ENCODE data around the gene MSI2. TPM values are rescaled to one million over a fixed set of nuclear protein-coding genes. Genes with fewer than 3 reads are reported as not detected.

MSI2 gene
- total and polyA plus RNA-seq, 9 of the 15 experiments (the other 6 are each of a cell fraction or from before 2014, with no cell fraction given), result 4.6 to 61.8 (median 42.4) TPM

DNA sequence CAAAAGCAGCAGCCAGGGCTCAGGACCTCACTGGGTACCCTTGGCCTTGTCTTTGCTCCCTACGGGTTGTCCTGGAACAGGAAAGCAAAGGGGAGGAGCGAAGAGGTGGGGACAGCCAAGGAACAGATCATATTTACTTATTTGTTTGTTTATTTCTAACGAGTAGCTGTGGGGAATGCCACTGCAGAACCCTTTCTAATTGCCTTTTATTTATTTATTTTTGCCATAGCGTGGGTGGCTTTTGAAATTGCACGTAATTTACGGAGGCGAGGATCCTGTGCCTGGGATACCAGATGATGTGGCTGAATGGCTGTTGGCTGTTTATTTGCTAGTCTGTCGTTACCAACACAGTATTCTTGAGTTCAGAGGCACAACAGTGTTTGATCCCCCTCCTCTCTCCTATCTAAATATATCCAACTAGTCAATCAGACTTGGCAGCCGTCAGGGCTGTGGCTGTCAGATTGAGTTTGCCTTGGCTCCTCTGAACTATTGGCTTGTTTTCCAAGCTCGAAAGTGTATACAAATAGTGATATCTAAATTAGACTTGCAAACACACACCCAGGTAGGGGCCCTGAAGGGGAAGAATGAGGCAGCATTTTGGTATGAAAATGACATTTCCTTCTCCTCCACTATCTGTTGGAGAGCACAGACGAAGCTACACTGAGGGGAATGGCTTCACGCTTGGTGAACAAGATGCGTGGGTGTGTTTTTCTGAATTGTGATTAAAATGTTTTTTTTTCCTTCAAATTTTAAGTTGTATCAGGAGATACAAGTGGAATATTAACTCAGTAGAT, 110.4 kb downstream of the MSI2 start (continued):
- TF ChIP-seq, protein P1, sequence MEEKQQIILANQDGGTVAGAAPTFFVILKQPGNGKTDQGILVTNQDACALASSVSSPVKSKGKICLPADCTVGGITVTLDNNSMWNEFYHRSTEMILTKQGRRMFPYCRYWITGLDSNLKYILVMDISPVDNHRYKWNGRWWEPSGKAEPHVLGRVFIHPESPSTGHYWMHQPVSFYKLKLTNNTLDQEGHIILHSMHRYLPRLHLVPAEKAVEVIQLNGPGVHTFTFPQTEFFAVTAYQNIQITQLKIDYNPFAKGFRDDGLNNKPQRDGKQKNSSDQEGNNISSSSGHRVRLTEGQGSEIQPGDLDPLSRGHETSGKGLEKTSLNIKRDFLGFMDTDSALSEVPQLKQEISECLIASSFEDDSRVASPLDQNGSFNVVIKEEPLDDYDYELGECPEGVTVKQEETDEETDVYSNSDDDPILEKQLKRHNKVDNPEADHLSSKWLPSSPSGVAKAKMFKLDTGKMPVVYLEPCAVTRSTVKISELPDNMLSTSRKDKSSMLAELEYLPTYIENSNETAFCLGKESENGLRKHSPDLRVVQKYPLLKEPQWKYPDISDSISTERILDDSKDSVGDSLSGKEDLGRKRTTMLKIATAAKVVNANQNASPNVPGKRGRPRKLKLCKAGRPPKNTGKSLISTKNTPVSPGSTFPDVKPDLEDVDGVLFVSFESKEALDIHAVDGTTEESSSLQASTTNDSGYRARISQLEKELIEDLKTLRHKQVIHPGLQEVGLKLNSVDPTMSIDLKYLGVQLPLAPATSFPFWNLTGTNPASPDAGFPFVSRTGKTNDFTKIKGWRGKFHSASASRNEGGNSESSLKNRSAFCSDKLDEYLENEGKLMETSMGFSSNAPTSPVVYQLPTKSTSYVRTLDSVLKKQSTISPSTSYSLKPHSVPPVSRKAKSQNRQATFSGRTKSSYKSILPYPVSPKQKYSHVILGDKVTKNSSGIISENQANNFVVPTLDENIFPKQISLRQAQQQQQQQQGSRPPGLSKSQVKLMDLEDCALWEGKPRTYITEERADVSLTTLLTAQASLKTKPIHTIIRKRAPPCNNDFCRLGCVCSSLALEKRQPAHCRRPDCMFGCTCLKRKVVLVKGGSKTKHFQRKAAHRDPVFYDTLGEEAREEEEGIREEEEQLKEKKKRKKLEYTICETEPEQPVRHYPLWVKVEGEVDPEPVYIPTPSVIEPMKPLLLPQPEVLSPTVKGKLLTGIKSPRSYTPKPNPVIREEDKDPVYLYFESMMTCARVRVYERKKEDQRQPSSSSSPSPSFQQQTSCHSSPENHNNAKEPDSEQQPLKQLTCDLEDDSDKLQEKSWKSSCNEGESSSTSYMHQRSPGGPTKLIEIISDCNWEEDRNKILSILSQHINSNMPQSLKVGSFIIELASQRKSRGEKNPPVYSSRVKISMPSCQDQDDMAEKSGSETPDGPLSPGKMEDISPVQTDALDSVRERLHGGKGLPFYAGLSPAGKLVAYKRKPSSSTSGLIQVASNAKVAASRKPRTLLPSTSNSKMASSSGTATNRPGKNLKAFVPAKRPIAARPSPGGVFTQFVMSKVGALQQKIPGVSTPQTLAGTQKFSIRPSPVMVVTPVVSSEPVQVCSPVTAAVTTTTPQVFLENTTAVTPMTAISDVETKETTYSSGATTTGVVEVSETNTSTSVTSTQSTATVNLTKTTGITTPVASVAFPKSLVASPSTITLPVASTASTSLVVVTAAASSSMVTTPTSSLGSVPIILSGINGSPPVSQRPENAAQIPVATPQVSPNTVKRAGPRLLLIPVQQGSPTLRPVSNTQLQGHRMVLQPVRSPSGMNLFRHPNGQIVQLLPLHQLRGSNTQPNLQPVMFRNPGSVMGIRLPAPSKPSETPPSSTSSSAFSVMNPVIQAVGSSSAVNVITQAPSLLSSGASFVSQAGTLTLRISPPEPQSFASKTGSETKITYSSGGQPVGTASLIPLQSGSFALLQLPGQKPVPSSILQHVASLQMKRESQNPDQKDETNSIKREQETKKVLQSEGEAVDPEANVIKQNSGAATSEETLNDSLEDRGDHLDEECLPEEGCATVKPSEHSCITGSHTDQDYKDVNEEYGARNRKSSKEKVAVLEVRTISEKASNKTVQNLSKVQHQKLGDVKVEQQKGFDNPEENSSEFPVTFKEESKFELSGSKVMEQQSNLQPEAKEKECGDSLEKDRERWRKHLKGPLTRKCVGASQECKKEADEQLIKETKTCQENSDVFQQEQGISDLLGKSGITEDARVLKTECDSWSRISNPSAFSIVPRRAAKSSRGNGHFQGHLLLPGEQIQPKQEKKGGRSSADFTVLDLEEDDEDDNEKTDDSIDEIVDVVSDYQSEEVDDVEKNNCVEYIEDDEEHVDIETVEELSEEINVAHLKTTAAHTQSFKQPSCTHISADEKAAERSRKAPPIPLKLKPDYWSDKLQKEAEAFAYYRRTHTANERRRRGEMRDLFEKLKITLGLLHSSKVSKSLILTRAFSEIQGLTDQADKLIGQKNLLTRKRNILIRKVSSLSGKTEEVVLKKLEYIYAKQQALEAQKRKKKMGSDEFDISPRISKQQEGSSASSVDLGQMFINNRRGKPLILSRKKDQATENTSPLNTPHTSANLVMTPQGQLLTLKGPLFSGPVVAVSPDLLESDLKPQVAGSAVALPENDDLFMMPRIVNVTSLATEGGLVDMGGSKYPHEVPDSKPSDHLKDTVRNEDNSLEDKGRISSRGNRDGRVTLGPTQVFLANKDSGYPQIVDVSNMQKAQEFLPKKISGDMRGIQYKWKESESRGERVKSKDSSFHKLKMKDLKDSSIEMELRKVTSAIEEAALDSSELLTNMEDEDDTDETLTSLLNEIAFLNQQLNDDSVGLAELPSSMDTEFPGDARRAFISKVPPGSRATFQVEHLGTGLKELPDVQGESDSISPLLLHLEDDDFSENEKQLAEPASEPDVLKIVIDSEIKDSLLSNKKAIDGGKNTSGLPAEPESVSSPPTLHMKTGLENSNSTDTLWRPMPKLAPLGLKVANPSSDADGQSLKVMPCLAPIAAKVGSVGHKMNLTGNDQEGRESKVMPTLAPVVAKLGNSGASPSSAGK (IDR thresholded peaks at IDR 0.05), result no peak
- 0 out of 2 replicates have a peak, but pooled peaks have one; percentile 38 for TF ChIP-seq GATAD2B (IDR thresholded peaks at IDR 0.05; ENCODE audit: borderline replicate concordance)
- peak; percentile 37; the same call in 1 of the 2 replicates for TF ChIP-seq NFIC (IDR thresholded peaks at IDR 0.05)
- peak; percentile 57; the same call in 1 of the 2 replicates for TF ChIP-seq NCOR1 (IDR thresholded peaks at IDR 0.05)
- TF ChIP-seq NCOA1 (IDR thresholded peaks at IDR 0.05; ENCODE audit: low read depth), result peak; percentile 22; the same call in 1 of the 2 replicates
- TF ChIP-seq SMARCE1 (IDR thresholded peaks at IDR 0.05), result 0 out of 2 replicates have a peak, but pooled peaks have one; percentile 47
- TF ChIP-seq, protein P2, sequence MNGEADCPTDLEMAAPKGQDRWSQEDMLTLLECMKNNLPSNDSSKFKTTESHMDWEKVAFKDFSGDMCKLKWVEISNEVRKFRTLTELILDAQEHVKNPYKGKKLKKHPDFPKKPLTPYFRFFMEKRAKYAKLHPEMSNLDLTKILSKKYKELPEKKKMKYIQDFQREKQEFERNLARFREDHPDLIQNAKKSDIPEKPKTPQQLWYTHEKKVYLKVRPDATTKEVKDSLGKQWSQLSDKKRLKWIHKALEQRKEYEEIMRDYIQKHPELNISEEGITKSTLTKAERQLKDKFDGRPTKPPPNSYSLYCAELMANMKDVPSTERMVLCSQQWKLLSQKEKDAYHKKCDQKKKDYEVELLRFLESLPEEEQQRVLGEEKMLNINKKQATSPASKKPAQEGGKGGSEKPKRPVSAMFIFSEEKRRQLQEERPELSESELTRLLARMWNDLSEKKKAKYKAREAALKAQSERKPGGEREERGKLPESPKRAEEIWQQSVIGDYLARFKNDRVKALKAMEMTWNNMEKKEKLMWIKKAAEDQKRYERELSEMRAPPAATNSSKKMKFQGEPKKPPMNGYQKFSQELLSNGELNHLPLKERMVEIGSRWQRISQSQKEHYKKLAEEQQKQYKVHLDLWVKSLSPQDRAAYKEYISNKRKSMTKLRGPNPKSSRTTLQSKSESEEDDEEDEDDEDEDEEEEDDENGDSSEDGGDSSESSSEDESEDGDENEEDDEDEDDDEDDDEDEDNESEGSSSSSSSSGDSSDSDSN (IDR thresholded peaks at IDR 0.05; ENCODE audit: borderline replicate concordance in 1 of 2, low read depth in 2 of 2, low read length in 2 of 2), result 0 out of 4 replicates have a peak, but pooled peaks of 1 of the 2 experiments have one; percentile 23
- TF ChIP-seq TCFL5 (CRISPR knock-in tag; conservative IDR thresholded peaks at IDR 0.05), result no peak
- TF ChIP-seq, protein P3, sequence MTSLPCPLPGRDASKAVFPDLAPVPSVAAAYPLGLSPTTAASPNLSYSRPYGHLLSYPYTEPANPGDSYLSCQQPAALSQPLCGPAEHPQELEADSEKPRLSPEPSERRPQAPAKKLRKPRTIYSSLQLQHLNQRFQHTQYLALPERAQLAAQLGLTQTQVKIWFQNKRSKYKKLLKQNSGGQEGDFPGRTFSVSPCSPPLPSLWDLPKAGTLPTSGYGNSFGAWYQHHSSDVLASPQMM (CRISPR knock-in tag; IDR thresholded peaks at IDR 0.05), result no peak
- TF ChIP-seq, protein P4, sequence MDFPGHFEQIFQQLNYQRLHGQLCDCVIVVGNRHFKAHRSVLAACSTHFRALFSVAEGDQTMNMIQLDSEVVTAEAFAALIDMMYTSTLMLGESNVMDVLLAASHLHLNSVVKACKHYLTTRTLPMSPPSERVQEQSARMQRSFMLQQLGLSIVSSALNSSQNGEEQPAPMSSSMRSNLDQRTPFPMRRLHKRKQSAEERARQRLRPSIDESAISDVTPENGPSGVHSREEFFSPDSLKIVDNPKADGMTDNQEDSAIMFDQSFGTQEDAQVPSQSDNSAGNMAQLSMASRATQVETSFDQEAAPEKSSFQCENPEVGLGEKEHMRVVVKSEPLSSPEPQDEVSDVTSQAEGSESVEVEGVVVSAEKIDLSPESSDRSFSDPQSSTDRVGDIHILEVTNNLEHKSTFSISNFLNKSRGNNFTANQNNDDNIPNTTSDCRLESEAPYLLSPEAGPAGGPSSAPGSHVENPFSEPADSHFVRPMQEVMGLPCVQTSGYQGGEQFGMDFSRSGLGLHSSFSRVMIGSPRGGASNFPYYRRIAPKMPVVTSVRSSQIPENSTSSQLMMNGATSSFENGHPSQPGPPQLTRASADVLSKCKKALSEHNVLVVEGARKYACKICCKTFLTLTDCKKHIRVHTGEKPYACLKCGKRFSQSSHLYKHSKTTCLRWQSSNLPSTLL (IDR thresholded peaks at IDR 0.05), result no peak

Measured in K562 (cell line).